ENCODE measurements around the gene C1QTNF12.
"Not testable (repeated sequence)": the region's sequence is repeated elsewhere in the genome, so short reads cannot be mapped to it uniquely, and the experiment has no call there.

C1QTNF12 gene

GRCh38 chr1:1196431-1197187, 49.9 kb downstream of the C1QTNF12 start:
- Histone ChIP-seq H3K36me3 (no peaks in the 10 kb centered on the region), H3K4me2 (no peak overlapping the region), H3K4me3 (no peak overlapping the region), H3K9ac (no peak overlapping the region), H3K27me3 (peaks cover 13% of the 10 kb centered on the region; the same call in 1 of the 2 replicates), H4K20me1 (no peaks in the 10 kb centered on the region), H3K4me1 (peaks cover 26% of the 10 kb centered on the region), H3K9me3 (peaks cover 37% of the 10 kb centered on the region), H3K27ac (no peak overlapping the region)
- TF ChIP-seq Cebpa-rat (IDR thresholded peaks at IDR 0.05), result no peak

GRCh38 chr1:1195726-1196125, 50.8 kb downstream of the C1QTNF12 start:
- Histone ChIP-seq H3K9me3 (peaks cover 46% of the 10 kb centered on the region), H3K4me1 (peaks cover 23% of the 10 kb centered on the region)
- H4K20me1 ChIP-seq, result not testable (repeated sequence)

GRCh38 chr1:1194723-1195122, 51.8 kb downstream of the C1QTNF12 start:
- Histone ChIP-seq H4K20me1 (no peaks in the 10 kb centered on the region), H3K4me3 (no peak overlapping the region), H3K27me3 (no peaks in the 10 kb centered on the region), H3K36me3 (no peaks in the 10 kb centered on the region), H3K9me3 (peaks cover 49% of the 10 kb centered on the region), H3K27ac (no peak overlapping the region), H3K4me2 (no peak overlapping the region), H3K9ac (no peak overlapping the region), H3K4me1 (peaks cover 13% of the 10 kb centered on the region)
- TF ChIP-seq Cebpa-rat (IDR thresholded peaks at IDR 0.05), result no peak

More at GRCh38 chr1:1195726-1196125, 50.8 kb downstream of the C1QTNF12 start:
- H3K4me2 ChIP-seq, H3K9ac ChIP-seq, H3K27me3 ChIP-seq, H3K36me3 ChIP-seq, H3K27ac ChIP-seq, H3K4me3 ChIP-seq: not testable (repeated sequence)
